HG03442 (cell line): ENCODE results near the gene UGT3A2.
A peak's percentile ranks its signal among the peaks of the same experiment; 100 is the strongest.

ENCODE experiments used
- ATAC-seq: cut with Tn5 transposase; IDR thresholded peaks from one replicate; pipeline ENCODE4 v1.9.1; 2021; ENCODE audit warnings: mild to moderate bottlenecking, moderate library complexity; ENCODE audit not compliant: unreplicated experiment

The UGT3A2 gene, protein sequence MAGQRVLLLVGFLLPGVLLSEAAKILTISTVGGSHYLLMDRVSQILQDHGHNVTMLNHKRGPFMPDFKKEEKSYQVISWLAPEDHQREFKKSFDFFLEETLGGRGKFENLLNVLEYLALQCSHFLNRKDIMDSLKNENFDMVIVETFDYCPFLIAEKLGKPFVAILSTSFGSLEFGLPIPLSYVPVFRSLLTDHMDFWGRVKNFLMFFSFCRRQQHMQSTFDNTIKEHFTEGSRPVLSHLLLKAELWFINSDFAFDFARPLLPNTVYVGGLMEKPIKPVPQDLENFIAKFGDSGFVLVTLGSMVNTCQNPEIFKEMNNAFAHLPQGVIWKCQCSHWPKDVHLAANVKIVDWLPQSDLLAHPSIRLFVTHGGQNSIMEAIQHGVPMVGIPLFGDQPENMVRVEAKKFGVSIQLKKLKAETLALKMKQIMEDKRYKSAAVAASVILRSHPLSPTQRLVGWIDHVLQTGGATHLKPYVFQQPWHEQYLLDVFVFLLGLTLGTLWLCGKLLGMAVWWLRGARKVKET

DNA sequence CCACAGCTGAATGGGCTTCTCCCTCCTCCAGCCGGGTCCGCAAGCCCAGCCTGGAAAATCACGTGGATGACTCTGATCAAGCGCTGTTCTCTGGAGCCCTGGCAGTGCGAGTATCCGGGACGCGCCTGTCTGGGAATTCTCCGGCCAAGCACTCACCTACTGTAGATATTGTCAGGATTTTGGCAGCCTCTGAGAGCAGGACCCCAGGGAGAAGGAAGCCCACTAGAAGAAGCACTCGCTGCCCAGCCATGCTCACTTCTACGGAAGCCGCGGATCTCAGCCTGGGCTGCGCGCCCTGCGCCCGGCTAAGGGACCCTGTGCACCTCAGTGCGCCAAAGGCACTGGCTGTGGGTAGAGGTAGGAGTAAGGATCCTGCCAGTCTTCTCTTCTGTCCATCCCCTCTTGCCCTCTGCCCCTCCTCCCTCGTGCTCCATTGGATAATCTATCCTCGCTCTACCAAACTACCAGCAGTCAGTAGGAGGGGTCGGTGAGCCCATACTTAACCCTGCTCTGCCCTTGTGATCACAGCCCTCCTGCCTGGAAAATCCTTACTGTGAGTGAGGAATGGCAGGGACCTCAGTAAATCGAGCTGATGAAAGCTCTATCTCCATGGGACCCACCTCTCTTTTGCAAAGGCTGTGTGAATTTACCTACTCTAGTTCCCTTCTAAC is at the start of gene UGT3A2:
Gene UGT3A2 (minus strand): TSS at position 343 of the 671 bp plus-strand sequence. CDS start 93 bp downstream, at position 250.
- ATAC-seq = no peak

DNA sequence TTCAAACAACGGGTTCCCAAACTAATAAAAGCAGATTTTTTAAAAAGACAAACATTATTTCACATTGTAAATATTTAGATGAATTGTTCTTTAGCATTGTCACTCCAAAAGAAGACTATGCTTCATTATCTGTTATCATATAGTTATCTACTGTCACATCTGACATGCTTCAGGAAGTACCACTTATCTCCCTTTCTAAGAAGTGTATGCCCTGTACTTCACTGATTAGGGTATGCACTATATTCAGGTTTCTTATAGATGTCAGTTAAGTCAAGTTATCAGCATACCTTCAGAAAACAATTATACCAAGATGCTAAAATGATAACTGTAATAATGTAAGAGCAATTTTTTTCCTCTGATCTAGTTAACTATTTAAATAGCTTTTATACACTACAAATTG is 44.6 kb upstream of the UGT3A2 start:
- no peak for ATAC-seq

DNA sequence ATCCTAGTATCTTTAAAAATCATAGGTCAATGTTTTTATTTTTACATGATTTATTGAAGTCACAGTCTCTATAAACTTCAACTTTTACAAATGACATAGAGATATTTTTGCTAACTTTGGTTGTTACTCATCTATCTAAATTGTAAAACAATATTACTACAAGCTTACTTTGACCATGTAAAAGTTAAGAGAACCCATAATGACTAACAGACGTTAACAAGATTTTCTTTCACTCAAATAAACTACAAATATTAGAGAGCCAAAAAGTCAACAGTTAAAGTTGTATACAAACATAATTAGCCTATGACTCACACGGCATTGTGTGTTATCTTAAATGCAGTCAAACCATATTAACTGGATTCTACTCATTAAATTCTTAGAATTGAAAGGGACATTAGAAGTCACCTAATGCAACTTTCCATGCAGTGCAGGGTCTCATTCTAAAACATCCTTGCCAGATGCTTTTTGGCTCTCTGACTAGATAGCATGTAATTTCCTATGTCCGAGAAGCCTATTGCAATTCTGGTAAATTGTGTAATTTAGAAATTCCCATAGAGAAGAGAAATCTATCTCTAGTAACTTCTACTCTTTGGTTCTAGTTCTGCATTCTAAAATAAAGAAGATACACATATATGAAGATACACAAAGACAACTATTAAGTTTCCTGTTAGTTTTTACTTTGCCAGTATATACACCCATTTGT is 42.2 kb upstream of the UGT3A2 start:
- no peak for ATAC-seq

DNA sequence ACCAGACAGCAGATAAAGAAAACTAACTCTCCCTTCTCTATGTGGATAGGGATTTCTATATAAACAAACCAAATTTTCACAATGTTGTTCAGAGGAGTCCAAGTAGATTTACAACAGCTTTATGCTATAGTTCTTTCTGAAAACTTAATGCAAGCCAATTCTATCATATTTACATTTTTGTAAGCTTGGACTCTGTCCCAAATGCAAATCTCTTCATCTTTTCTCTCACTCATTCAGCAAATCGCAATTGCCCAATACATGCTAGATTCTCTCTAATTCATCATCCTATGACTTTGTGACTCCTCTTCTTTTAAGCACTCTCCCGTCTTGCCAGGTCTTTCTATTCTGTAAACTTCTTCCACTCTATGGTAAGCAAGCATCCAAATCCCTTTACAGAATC is 39.1 kb upstream of the UGT3A2 start:
- no peak for ATAC-seq

DNA sequence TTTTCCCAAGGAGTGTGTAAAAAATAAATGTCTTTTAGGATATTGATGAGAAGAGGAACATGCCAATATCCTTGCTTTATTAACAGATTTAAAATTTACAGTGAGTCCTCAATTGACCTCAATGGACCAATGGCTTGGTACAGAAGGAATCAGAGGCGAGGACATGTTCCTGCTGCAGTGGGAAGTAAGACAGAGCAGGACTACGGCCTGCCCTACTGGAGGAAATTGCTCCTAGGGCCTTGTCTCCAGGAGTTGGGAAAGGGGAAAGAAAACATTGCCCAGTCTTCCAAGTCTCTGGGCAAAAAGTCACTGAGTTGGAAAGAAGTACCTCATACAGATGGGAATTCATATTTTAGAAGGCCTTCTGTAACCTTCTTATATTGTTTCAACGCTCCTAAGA is 33.1 kb upstream of the UGT3A2 start:
- no peak for ATAC-seq

DNA sequence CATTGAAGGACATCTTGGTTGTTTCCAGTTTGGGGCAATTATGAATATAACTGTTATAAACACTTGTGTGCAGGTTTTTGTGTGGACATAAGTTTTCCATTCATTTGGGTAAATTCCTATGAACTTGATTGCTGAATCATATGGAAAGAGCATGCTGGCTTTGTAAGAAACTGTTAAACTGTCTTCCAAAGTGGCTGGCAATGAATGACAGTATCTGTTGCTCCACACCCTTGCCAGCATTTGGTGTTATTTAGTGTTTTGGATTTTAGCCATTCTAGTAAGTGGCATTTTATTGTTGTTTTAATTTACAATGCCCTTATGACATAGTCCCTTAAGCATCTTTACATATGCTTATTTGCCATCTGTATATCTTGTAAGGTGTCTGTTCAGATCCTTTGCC is 29.8 kb upstream of the UGT3A2 start:
- ATAC-seq = no peak

DNA sequence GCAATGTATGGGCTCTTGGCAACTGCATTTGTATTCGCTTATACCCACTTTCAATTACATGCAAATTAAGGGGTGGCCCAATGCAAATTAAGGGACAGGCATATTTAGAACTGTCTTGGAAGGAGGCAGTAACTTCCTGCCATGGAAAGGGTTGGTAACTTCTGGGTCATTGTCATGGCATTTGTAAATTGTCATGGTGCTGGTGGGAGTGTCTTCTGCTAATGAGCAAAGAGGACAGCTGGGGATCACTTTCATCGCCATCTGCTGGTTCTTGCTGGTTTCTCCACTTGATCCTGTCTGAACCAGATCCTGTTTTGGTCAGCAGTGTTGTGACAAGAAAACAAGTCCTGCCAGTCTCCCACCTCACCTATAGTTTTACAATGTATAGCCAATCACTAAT is 23.3 kb upstream of the UGT3A2 start:
- no peak for ATAC-seq

DNA sequence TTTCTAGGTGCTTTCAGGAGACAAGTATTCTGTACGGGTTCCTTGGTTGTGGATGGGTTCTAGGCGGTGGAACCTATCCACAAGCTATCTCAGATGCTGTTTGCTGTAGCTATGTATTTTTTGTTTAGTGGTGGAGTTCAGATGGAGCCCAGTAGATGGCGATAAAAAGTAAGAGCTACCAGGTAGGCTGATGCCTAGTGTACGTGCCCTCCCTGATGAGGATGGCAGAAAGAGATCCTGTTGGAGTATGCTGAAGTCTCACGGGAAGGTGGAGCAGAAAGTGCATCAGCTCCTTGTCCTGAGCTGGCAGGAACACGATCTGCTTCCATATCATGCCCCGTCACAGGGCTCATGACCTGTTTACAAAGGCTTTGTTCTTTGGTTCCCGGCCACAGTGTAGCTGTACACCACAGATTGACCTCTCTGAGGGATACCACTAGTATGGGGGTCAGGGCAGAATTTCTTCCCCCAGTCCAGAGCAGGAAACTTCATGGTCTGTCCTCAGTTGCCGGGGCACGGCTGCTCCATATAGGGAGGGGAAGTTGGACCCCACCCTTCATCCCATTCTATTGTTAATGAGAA is 12.6 kb upstream of the UGT3A2 start:
- ATAC-seq = peak; percentile 98

DNA sequence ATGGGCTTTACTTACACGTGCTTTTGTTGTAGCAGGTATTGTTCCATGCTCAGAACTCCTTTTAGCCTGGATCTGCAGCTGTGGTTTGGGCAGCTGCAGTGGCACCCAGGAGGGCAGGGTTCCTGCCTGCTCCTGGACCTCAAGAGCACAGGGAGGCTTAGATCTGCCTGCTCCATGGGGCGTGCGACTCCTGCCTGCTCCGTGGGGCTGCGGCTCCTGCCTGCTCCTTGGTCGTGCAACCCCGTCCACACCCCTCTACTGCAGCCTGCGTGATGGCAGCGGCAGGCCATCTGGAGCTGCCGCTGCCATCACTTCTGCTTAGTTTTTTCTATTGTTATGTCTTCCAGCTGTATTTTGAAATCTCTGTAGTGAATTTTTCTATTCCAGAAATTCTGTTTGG is 11.7 kb upstream of the UGT3A2 start:
- ATAC-seq = no peak

DNA sequence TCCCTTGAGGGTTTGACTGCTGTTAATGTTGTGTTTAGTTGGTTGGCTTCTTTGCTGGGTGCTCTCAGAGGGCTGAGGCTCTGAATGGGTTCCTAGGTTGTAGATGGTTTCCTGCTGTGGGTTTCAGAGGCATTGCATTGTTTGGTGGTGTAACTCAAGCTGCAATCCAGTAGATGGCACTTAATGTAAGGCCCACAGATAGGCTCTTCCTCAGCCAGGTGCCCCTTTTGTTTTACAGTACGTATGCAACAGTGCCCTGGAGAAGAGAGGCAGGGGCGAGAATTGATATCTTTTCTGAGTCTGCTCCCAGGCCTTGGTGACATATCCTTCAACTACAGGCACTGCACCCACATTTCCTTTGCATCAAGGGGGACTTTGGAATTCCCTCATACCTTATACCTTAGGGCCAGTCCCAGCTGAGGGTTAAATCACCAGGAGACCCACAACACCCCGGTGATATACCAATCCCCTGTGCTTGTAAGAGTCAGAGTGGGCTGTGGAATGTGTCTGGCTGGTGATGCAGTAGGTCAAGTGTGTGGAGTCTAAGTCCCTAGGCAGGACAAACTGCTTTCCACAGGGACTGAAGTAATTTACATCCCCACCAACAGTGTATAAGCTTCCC is 7.0 kb upstream of the UGT3A2 start:
- ATAC-seq = peak; percentile 84

DNA sequence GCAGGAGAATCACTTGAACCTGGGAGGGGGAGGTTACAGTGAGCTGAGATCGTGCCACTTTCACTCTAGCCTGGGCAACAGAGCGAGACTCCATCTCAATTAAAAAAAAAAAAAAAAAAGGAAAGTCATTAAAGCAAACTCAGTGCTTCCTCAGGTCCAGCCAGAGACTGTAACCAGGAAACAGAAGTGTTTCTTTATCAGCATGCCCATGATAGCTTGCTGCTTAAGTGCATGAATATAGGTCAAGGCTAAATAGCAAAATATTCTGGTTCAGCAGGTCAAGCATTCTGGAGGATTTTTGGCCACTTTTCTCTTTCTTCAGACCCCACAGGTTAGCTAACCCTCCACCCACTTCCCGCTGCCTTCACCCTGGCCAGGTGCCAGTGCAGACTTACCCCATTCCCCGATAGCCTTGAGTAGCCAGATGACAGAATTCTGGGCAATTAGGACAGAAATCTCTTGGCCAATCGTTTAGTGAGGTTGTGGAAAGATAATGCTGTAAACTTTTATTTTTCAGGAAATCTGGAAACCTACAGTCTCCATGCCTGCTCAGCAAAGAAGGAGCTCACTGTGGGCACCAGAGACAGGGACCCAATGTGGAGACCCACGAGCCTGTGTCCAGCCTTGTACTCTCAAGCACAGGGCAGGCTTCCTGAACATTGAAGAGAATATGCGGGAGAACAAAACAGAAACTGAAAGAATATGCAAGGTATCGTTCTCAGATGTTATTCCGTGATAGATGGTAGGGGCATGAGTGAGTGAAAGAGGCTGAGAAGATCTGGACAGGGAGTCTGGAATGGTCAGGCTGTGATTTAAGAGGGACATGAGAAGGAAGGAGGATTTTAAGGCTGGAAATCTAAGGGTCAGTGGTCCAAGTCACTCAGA is 4.2 kb upstream of the UGT3A2 start:
- no peak for ATAC-seq

DNA sequence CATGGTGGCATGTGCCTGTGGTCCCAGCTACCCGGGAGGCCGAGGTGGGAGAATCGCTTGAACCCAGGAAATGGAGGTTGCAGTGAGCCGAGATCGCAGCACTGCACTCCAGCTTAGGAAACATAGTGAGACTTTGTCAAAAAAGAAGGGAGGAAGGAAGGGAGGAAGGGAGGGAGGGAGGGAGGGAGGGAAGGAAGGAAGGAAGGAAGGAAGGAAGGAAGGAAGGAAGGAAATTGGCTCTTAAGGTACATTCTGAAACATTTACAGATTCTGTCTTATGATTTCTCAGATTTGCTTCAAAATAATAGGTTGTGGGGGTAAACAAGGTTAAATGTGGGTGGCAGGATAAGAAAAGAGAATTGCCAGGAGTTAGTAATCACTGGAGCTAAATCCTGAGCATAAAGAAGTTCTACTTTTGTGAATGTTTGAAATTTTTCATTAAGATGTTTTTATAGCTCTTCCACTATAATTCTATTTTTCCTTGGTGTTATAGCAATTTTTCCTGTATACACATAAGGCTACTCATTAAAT is 2.1 kb upstream of the UGT3A2 start:
- no peak for ATAC-seq

DNA sequence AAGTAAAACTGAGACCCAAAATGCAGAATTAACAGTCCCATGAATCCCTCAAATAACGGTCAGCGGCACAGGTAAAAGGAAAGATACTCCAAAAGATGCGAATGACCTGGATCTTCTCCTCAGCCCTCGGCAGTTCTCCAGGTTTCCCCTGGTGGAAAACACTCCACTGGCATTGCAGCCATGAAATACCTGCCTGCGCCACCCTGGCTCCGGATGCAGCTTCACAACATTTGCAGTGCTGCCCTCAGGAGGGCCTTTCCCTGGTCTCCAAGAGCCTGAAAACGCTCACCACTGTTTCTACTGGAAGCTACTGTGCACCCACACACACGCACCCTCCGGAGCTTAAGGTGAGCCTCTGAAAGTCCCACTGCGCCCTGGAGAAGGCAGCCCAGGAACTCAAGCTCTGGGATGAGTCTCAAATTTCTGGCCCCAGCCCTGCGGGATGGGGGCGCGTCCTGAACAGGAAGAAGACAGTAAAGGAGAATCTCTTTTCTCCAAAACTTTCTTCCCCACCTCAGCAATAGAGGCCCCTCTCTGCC is 612 bp downstream of the UGT3A2 start:
- no peak for ATAC-seq

DNA sequence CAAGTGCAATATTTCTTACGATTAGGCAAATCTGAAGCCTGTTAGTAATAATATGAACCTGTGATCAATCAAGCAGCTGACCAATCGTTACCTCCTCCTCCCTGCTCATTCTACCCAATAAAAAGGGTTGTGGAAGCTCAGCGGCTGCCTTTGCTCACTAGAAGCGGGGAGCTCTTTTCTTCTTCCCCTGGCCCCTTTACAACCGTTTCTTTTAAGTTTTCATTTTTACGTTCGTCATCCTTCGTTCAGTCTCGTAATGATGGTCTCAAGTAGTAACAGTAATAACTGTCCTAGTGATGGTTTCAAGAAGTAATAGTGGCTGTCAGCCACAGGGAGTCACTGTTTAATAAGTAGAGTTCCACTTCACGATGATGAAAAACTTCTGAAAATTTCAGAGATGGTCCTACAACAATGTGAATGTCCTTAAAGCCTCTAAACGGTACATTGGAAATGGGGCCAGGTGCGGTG is 6.2 kb downstream of the UGT3A2 start:
- ATAC-seq = no peak

DNA sequence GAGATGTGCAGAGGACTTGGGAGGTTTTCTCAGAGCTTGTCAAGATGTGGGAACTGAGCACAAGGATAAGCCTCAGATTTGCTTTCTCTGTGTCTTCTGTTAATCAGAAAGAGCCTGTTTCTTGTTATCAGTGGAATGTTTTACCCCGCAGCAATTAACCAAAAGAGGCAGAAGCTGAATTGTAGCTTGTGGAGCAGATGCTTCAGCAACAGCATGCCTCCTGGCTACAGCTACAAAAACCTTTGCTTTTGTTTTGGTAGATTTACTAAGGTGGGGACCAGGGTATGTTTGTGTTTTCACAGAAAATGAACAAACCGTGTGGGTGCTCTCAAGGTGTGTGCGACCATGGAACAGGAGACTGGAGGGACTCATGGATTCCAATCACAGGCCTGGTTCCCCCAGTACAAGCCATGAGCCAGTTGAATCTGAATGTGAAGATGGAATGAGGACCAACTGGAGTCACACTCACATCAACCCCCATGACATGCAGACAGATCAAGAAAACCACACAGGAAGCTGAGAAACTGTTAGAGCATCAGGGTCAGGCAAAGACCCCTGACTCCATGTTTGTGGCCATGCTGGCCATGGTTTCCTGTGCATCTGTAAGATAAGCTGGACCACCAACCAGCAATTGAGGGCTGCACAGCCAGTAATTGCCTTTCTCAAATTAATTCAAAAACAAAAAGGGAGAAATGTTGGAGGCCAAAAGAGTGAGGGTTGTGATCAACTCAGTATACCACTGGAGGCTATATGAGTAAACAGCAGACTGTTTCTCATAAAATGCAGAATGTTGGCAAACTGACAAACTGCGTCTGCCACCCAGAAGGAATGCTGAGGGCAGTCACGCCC is 6.9 kb downstream of the UGT3A2 start:
- ATAC-seq = no peak

DNA sequence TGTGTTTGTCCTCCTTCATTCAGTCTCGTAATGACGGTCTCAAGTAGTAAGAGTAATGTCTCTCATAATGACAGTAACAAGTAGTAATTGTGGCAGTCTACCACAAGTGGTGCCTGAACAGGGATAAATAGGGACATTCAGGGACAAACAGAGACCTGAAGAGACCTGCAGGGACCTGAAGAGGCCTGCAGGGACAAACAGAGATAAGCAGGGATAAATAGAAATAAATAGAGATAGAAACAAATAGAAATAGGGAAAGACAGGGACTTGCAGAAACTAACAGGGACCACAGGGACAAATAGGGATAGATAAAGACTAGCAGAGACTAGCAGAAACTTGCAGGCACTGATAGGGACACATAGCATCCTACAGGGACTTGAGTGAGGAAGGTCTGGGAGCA is 7.9 kb downstream of the UGT3A2 start:
- ATAC-seq = no peak

DNA sequence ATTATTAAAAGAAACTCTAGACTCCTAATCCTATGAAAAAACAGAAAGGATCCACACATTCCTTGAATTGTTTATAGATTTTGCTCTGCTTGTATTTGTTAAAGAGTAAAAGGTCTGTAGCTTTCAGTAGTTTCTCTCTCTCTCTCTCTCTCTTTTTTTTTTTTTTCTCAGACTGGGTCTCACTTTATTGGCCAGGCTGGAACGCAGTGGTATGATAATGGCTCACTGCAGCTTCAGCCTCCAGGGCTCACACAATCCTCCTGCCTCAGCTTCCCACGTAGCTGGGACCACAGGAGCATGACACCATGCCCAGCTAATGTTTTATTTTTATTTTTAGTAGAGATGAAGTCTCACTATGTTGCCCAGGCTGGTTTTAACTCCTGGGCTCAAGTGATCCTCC is 9.3 kb downstream of the UGT3A2 start:
- no peak for ATAC-seq

DNA sequence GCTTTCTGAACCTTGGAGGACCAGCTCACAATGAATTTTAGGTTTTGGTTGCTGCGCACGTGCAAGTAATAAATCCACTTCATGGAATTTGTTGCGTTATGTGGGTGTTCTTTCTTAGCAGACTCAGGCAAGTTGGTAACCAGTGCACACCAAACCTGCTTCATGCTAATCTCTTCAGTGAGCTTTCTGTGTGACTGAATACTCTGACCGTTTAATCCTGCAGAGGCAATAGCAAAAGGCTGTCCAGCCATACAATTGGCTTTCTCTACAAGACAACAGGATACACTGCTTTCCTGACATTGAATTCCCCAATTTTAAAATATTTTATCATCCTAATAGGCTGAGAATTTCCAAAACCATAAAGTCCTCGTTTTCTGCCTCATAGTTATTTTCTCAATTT is 10.3 kb downstream of the UGT3A2 start:
- ATAC-seq = no peak
